GM18498 (cell line): ENCODE results near the gene PRIM2.
"Not testable (repeated sequence)": the region's sequence is repeated elsewhere in the genome, so short reads cannot be mapped to it uniquely, and the experiment has no call there.

Source experiments
- ATAC-seq: cut with Tn5 transposase; IDR thresholded peaks from one replicate; pipeline ENCODE4 v1.9.1; 2021; ENCODE audit warnings: mild to moderate bottlenecking, moderate library complexity; ENCODE audit not compliant: unreplicated experiment

The PRIM2 gene

GRCh38 chr6:57359766-57360165 lies 42.3 kb downstream of the PRIM2 start:
- not testable (repeated sequence) for ATAC-seq

GRCh38 chr6:57362340-57362739 lies 44.9 kb downstream of the PRIM2 start:
- not testable (repeated sequence) for ATAC-seq

GRCh38 chr6:57365076-57365583 lies 47.7 kb downstream of the PRIM2 start:
- not testable (repeated sequence) for ATAC-seq

GRCh38 chr6:57368965-57369731 lies 51.7 kb downstream of the PRIM2 start:
- ATAC-seq: not testable (repeated sequence)

GRCh38 chr6:57371779-57372178 lies 54.3 kb downstream of the PRIM2 start:
- ATAC-seq: not testable (repeated sequence)

DNA sequence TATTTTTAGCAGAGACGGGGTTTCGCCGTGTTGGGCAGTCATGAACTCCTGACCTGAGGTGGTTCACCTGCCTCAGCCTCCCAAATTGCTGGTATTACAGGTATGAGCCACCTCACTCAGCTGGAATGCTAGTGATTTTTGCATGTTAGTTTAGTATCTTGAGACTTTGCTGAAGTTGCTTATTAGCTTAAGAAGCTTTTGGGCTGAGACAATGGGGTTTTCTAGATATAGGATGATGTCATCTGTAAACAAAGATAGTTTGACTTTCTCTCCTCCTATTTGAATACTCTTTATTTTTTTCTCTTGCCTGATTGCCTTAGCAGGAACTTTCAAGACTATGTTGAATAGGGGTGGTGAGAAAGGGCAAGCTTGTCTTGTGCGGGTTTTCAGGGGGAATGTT lies 57.3 kb downstream of the PRIM2 start:
- not testable (repeated sequence) for ATAC-seq

DNA sequence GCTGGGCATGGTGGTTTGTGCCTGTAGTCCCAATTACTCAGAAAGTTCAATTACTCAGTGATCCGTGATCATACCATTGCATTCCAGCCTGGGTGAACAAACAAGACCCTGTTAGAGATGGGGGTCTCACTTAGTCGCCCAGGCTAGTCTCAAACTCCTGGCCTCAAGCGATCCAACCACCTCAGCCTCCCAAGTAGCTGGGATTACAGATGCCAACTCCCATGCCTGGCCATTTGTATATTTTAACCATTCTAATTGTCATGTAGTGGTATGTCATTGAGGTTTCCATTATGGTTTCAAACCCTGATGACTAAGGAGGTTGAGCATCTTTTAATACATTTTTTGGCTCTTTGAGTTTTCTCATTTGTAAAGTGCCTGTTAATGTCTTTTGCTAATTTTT lies 58.7 kb downstream of the PRIM2 start:
- not testable (repeated sequence) for ATAC-seq

GRCh38 chr6:57389038-57389592 lies 71.7 kb downstream of the PRIM2 start:
- ATAC-seq: not testable (repeated sequence)

- not testable (repeated sequence) for ATAC-seq
These were observed 73.4 kb downstream of the PRIM2 start for GRCh38 chr6:57390818-57391217.

DNA sequence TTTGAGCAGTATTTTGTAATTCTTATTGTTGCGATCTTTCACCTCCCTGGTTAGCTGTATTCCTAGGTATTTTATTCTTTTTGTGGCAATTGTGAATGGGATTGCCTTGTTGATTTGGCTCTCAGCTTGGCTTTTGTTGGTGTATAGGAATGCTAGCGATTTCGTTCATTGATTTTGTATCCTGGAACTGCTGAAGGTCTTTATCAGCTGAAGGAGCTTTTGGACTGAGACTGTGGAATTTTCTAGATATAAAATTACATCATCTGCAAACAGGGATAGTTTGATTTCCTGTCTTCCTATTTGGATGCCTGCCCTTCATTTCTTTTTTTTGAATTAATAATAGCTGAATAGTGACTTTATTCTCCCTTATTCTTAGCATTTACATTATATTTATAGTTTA lies 74.6 kb downstream of the PRIM2 start:
- ATAC-seq: not testable (repeated sequence)

DNA sequence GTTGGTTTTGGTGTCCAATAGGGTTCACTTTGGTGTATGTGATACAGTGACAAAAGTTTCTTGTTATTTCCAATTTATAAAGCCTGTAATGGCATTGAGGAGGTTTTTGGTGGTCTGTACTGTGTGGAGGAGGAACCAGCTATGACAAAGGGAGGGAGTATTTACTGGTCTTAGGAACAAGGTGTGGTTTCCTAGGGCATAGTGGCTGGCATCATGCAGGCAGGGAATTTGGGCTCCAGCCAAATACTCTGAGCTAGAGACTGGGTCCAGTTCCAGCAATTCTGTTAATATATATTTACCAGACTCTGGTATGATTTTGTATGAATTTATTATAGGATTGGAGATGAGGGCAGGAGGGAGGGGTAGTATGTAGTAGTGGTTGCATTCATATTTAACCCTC lies 101.9 kb downstream of the PRIM2 start:
- ATAC-seq: not testable (repeated sequence)

- ATAC-seq: peak; percentile 66
These were observed 104.1 kb downstream of the PRIM2 start for GRCh38 chr6:57421503-57421902.

- ATAC-seq: no peak
These were observed 106.0 kb downstream of the PRIM2 start for GRCh38 chr6:57423468-57423867.

- not testable (repeated sequence) for ATAC-seq
These were observed 114.3 kb downstream of the PRIM2 start for GRCh38 chr6:57431742-57432141.

DNA sequence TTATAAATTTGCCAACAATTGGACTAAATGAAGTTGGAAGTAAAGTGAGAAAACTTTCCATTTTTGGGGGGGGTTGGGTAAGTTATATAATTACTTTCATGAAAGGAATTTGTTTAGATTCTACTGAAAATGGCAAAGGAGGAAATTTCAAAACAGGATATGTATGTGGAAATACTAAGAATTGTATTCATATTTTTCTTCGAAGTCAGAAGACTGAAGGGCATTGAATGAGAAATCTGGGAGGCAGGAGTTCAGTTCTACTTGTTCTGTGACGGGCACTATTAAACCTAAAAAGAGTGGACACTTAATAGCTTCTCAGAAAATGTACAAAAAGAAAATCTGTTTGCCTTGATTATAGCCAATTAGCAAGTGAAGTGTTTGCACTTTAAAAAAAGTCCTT lies 114.7 kb downstream of the PRIM2 start:
- ATAC-seq: no peak

- peak; percentile 73 for ATAC-seq
These were observed 115.7 kb downstream of the PRIM2 start for GRCh38 chr6:57432919-57433684.

DNA sequence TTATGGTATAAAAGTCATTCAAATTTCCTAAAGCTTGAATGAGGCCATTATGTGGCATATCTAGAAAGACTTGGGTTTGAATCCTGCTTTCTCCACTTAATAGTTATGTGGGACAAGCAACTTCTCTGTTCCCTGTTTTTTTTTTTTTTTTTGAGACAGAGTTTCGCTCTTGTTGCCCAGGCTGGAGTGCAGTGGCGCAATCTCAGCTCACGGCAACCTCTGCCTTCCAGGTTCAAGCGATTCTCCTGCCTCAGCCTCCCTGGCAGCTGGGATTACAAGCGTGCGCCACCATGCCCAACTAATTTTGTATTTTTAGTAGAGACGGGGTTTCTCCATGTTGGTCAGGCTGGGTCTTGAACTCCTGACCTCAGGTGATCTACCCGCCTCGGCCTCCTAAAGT lies 116.4 kb downstream of the PRIM2 start:
- ATAC-seq: not testable (repeated sequence)

DNA sequence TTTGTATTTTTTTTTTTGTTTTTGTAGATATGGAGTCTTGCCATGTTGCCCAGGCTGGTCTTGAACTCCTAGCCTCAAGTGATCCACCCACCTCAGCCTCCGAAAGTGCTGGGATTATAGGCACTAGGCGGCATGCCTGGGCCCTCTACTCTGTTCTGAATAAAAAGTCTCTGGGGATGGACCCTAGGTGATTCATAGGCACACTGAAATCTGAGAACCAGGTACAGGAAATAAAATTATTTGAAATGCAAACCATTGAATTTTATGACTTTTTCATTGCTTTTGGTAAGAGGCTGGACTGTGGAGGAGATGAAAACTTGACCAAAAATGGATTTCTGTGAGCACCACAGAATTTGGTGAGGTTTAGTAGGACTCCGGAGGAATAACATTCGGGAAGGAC lies 117.5 kb downstream of the PRIM2 start:
- ATAC-seq: no peak

- ATAC-seq: no peak
These were observed 118.2 kb downstream of the PRIM2 start for GRCh38 chr6:57435475-57436160.

- not testable (repeated sequence) for ATAC-seq
These were observed 123.3 kb downstream of the PRIM2 start for GRCh38 chr6:57440735-57441134.

GRCh38 chr6:57442133-57442532 lies 124.7 kb downstream of the PRIM2 start:
- ATAC-seq: not testable (repeated sequence)
